Suprapubic skin (tissue), 4 donors: ENCODE results near the gene DAGLA.

Experiments used
- CTCF ChIP-seq, 2 donors: fragments of 200-600 bp in 1 of 2; fragments of 450-650 bp in 1 of 2; sonication (generic) in 1 of 2; IDR thresholded peaks; one replicate each; pipeline ENCODE4 v1.5.1; 2016 to 2019; ENCODE audit warnings: antibody characterized with exemption in 2 of 2, mild to moderate bottlenecking in 1 of 2, moderate library complexity in 1 of 2
- POLR2A ChIP-seq, 2 donors: fragments of 450-650 bp; IDR thresholded peaks; one replicate each; pipeline ENCODE4 v1.6.1; 2017; ENCODE audit warnings: antibody characterized with exemption in 2 of 2, mild to moderate bottlenecking in 2 of 2, moderate library complexity in 2 of 2
- POLR2AphosphoS5 ChIP-seq, 3 donors: sonication (generic); formaldehyde crosslinking; IDR thresholded peaks; one replicate each; pipeline ENCODE4 v1.6.1; 2017; ENCODE audit warnings: antibody characterized with exemption in 3 of 3

- TF ChIP-seq POLR2A (IDR thresholded peaks at IDR 0.05) (no peak), CTCF (IDR thresholded peaks at IDR 0.05) (no peak), POLR2AphosphoS5 (IDR thresholded peaks at IDR 0.05) (no peak)
These were observed 86.2 kb downstream of the DAGLA start for GRCh38 chr11:61766353-61766841.
